Stimulated activated CD4-positive, alpha-beta T cell treated with anti-CD3 and anti-CD28 coated beads, Interleukin-4, amount 100 ng/mL, for 4 hours (primary cell): ENCODE results near the gene SF3B4.
"Not testable (repeated sequence)": the region's sequence is repeated elsewhere in the genome, so short reads cannot be mapped to it uniquely, and the experiment has no call there.

Experiments used
- DNase-seq, 2 experiments: peaks; one replicate each; pipeline ENCODE4 v3.0.0-alpha.2; 2020

The SF3B4 gene

GRCh38 chr1:149931212-149931790, 3.7 kb upstream of the SF3B4 start:
- no peak for DNase-seq

GRCh38 chr1:149929856-149930255, 2.3 kb upstream of the SF3B4 start:
- DNase-seq = no peak

- no peak for DNase-seq
These were observed 760 bp upstream of the SF3B4 start for GRCh38 chr1:149928401-149928724.

- no peak for DNase-seq
These were observed 494 bp downstream of the SF3B4 start for GRCh38 chr1:149927056-149927562.

- no peak for DNase-seq
These were observed 1.3 kb downstream of the SF3B4 start for GRCh38 chr1:149926296-149926695.

GRCh38 chr1:149925751-149926150, 1.9 kb downstream of the SF3B4 start:
- no peak for DNase-seq

- DNase-seq = no peak
These were observed 2.3 kb downstream of the SF3B4 start for GRCh38 chr1:149925345-149925744.

GRCh38 chr1:149923626-149924025, 4.0 kb downstream of the SF3B4 start:
- no peak for DNase-seq

GRCh38 chr1:149917571-149918144, 9.9 kb downstream of the SF3B4 start, which contains the start of gene SV2A:
SV2A (minus strand) TSS chr1:149917844; CDS start chr1:149913840, 4,004 bp downstream.
- DNase-seq = peak; percentile 9 to 51

- DNase-seq = no peak
These were observed 10.7 kb downstream of the SF3B4 start for GRCh38 chr1:149916898-149917252.

GRCh38 chr1:149916193-149916897, 11.3 kb downstream of the SF3B4 start:
- DNase-seq = no peak

- DNase-seq = no peak
These were observed 12.0 kb downstream of the SF3B4 start for GRCh38 chr1:149915429-149916192.

- no peak for DNase-seq
These were observed 13.1 kb downstream of the SF3B4 start for GRCh38 chr1:149914545-149914944.

- DNase-seq = no peak
These were observed 21.0 kb downstream of the SF3B4 start for GRCh38 chr1:149906570-149907075.

- DNase-seq = no peak
These were observed 23.6 kb downstream of the SF3B4 start for GRCh38 chr1:149903836-149904491.

- DNase-seq = peak; percentile 76 to 80
These were observed 27.9 kb downstream of the SF3B4 start, which contains the start of gene BOLA1 for GRCh38 chr1:149899460-149900284. BOLA1 (plus strand) TSS chr1:149899568; CDS start chr1:149900060, 492 bp downstream.

- no peak for DNase-seq
These were observed 31.0 kb downstream of the SF3B4 start for GRCh38 chr1:149896575-149896974.

- DNase-seq = no peak
These were observed 38.7 kb downstream of the SF3B4 start for GRCh38 chr1:149888999-149889289.

GRCh38 chr1:149888247-149888998, 39.2 kb downstream of the SF3B4 start:
- peak; percentile 63 to 66 for DNase-seq

- peak; percentile 52 to 80 for DNase-seq
These were observed 40.0 kb downstream of the SF3B4 start for GRCh38 chr1:149887456-149888246.

GRCh38 chr1:149887196-149887455, 40.5 kb downstream of the SF3B4 start:
- not testable (repeated sequence) for DNase-seq
